Neural progenitor cell (in vitro differentiated cells): ENCODE results near the gene SDHA. TPM values are rescaled to one million over a fixed set of nuclear protein-coding genes. Genes with fewer than 3 reads are reported as not detected.
"Not testable (repeated sequence)": the region's sequence is repeated elsewhere in the genome, so short reads cannot be mapped to it uniquely, and the experiment has no call there.

Source experiments
- DNase-seq: peaks from one replicate; pipeline ENCODE4 v3.0.0-alpha.2; 2016; ENCODE audit warnings: low spot score
- H2AFZ ChIP-seq: fragments of 200-600 bp; sonication (generic); replicated peaks from 2 replicates; pipeline ENCODE4 v1.6.1; 2016; ENCODE audit warnings: antibody characterized with exemption
- H3F3A ChIP-seq: fragments of 200-600 bp; sonication (generic); 2 replicates; pipeline ENCODE4 v1.6.1; 2016; ENCODE audit warnings: antibody characterized with exemption, low read depth
- H3K27ac ChIP-seq: fragments of 200-600 bp; sonication (generic); 2 replicates; pipeline ENCODE4 v1.5.1; 2016; ENCODE audit warnings: mild to moderate bottlenecking
- H3K27me3 ChIP-seq: fragments of 200-600 bp; sonication (generic); 2 replicates; pipeline ENCODE4 v1.6.1; 2016; ENCODE audit warnings: mild to moderate bottlenecking, moderate library complexity
- H3K36me3 ChIP-seq: fragments of 200-600 bp; sonication (generic); 2 replicates; pipeline ENCODE4 v1.5.1; 2016
- H3K4me1 ChIP-seq: fragments of 200-600 bp; sonication (generic); 2 replicates; pipeline ENCODE4 v1.6.1; 2016; ENCODE audit warnings: mixed run types
- H3K4me2 ChIP-seq: fragments of 200-600 bp; sonication (generic); 2 replicates; pipeline ENCODE4 v1.6.1; 2016
- H3K4me3 ChIP-seq: fragments of 200-600 bp; sonication (generic); 2 replicates; pipeline ENCODE4 v1.5.1; 2016
- H3K79me2 ChIP-seq: fragments of 200-600 bp; sonication (generic); 2 replicates; pipeline ENCODE4 v1.6.1; 2016; ENCODE audit warnings: low read depth
- H3K9ac ChIP-seq: fragments of 200-600 bp; sonication (generic); 2 replicates; pipeline ENCODE4 v1.6.1; 2016
- H3K9me3 ChIP-seq: fragments of 200-600 bp; sonication (generic); 2 replicates; pipeline ENCODE4 v1.5.1; 2016; ENCODE audit warnings: low read depth
- H4K20me1 ChIP-seq: fragments of 200-600 bp; sonication (generic); 2 replicates; pipeline ENCODE4 v1.6.1; 2016; ENCODE audit warnings: low read depth
- H3K27ac Mint-ChIP-seq: 3 replicates; pipeline ENCODE4 v1.8.0; 2021; ENCODE audit warnings: mixed read lengths
- H3K27me3 Mint-ChIP-seq: 2 replicates; pipeline ENCODE4 v1.8.0; 2022; ENCODE audit warnings: low read depth, mild to moderate bottlenecking, inconsistent platforms, moderate library complexity, mixed read lengths; ENCODE audit not compliant: insufficient read depth
- H3K36me3 Mint-ChIP-seq: 3 replicates; pipeline ENCODE4 v1.8.0; 2021; ENCODE audit warnings: mixed read lengths
- H3K4me1 Mint-ChIP-seq: 3 replicates; pipeline ENCODE4 v1.8.0; 2021; ENCODE audit warnings: mixed read lengths
- H3K4me3 Mint-ChIP-seq: 3 replicates; pipeline ENCODE4 v1.8.0; 2021; ENCODE audit warnings: mild to moderate bottlenecking, moderate library complexity, mixed read lengths
- H3K9me3 Mint-ChIP-seq: 3 replicates; pipeline ENCODE4 v1.8.0; 2020; ENCODE audit warnings: mixed read lengths
- CTCF ChIP-seq: fragments of 200-600 bp; sonication (generic); IDR thresholded peaks from 2 replicates; pipeline ENCODE4 v1.5.1; 2017; ENCODE audit warnings: antibody characterized with exemption, mild to moderate bottlenecking
- EZH2 ChIP-seq: fragments of 200-600 bp; sonication (generic); IDR thresholded peaks from 2 replicates; pipeline ENCODE4 v1.6.1; 2017; ENCODE audit warnings: antibody characterized with exemption, mild to moderate bottlenecking, moderate library complexity
- EZH2phosphoT487 ChIP-seq: fragments of 200-600 bp; sonication (generic); IDR thresholded peaks from 2 replicates; pipeline ENCODE4 v1.6.1; 2017; ENCODE audit warnings: antibody characterized with exemption
- total RNA-seq: library from RNA; depleted of rRNA; stranded (reverse); fragments of >200 nt; gene quantifications from 2 replicates; pipeline ENCODE4 v1.2.3, GENCODE V29; 2015; ENCODE audit warnings: low replicate concordance

Gene SDHA
- total RNA-seq = 47.1 and 48.5 TPM in 2 replicates

DNA sequence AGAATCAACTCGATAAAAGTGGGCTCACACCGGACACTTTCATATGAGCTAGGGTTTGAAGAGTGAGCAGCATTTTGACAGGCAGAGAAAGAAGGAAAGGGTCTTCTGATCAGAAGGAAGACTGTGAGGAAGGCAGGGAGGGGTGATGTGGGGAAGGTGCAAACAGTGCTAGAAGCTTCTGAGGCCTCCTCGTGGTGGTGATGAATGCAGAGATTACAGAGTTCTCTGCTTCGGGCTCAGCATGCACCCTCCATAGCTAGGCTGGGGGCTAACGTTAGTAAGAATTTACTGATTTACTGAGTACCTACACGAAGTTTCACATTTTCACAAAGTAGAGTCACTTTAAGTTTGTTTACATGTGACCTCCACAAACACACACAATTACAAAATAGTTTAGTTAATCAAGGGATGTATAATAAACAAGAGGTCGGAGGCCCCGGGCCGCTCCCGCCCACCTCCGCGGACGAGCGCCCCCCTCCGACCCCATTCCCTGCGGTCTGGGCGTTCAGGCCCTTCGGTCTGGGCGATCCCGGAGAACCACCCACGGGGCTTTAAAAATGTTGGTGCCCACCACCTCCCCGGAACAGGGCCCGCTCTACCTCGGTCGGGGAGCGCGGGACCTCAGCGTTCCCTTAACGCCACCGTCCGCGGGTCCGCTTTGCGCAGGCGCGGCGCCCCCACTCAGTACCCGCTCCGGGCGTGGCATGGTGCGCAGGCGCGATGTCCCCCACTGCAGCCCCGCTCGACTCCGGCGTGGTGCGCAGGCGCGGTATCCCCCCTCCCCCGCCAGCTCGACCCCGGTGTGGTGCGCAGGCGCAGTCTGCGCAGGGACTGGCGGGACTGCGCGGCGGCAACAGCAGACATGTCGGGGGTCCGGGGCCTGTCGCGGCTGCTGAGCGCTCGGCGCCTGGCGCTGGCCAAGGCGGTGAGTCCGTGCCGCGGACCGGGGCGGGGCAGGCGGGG, at the start of gene SDHA, which contains the start of gene CCDC127:
SDHA (plus strand) TSS at position 827 of the 963 bp plus-strand sequence; CDS start at position 863, 36 bp downstream.
CCDC127 (minus strand) TSS at position 660 of the 963 bp plus-strand sequence. CDS start 1,304 bp downstream, outside the sequence.
- Histone ChIP-seq H4K20me1 (peaks cover 49% of the 10 kb centered on the region), H3K4me1 (peaks cover 16% of the 10 kb centered on the region), H3K79me2 (peaks cover 77% of the 10 kb centered on the region), H3K4me3 (peak within 1 kb of the TSS; percentile 79), H3K9ac (peak within 1 kb of the TSS; percentile 61), H2AFZ (peak within 1 kb of the TSS; percentile 86), H3K4me2 (peak within 1 kb of the TSS; percentile 87)
- H3F3A ChIP-seq, H3K9me3 ChIP-seq, H3K9me3 Mint-ChIP-seq, H3K27me3 ChIP-seq, H3K36me3 ChIP-seq, H3K27me3 Mint-ChIP-seq, H3K27ac ChIP-seq: not testable (repeated sequence)
- Mint-ChIP-seq H3K36me3 (peaks cover 11% of the 10 kb centered on the region), H3K4me3 (peak within 1 kb of the TSS; percentile 98), H3K27ac (peak within 1 kb of the TSS; percentile 93), H3K4me1 (peaks cover 36% of the 10 kb centered on the region)
- DNase-seq = peak; percentile 98
- TF ChIP-seq CTCF = peak; percentile 62

DNA sequence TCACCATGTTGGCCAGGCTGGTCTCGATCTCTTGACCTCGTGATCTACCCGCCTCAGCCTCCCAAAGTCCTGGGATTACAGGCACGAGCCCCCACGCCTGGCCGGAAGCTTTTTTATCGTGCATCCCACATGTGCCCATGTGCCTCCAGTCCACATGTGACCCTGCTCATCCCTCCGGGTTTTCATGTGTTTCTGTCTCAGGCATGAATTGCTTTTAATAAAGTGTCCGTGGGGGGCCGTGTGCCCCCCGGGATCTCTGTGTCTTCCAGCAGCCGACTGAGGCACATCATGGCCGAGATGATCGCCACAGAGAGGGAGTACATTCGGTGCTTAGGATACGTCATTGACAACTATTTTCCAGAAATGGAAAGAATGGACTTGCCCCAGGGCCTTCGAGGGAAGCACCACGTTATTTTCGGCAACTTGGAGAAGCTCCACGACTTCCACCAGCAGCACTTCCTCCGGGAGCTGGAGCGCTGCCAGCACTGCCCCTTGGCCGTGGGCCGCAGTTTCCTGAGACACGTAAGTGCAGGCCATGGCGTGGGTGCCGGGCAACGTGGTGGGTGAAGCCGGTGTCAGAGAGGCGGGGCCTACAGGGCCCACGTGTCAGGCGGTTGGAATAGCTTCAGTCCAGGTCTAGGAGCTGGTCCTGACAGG, 48.9 kb upstream of the SDHA start:
- Mint-ChIP-seq H3K4me3 (no peak overlapping the region), H3K36me3 (peaks cover 15% of the 10 kb centered on the region), H3K27me3 (peaks cover 9% of the 10 kb centered on the region), H3K27ac (no peak overlapping the region), H3K9me3 (peaks cover 5% of the 10 kb centered on the region), H3K4me1 (peaks cover 29% of the 10 kb centered on the region)
- TF ChIP-seq EZH2phosphoT487 = no peak
- TF ChIP-seq CTCF = no peak
- no peak for TF ChIP-seq EZH2
- Histone ChIP-seq H3K4me1 (no peaks in the 10 kb centered on the region), H4K20me1 (no peaks in the 10 kb centered on the region), H3K9ac (no peak overlapping the region), H3K36me3 (no peaks in the 10 kb centered on the region), H3K4me3 (no peak overlapping the region), H3K4me2 (no peak overlapping the region), H2AFZ (no peak overlapping the region), H3K9me3 (no peaks in the 10 kb centered on the region), H3F3A (peaks cover 16% of the 10 kb centered on the region), H3K27ac (no peak overlapping the region), H3K27me3 (no peaks in the 10 kb centered on the region), H3K79me2 (no peaks in the 10 kb centered on the region)
- DNase-seq = no peak

DNA sequence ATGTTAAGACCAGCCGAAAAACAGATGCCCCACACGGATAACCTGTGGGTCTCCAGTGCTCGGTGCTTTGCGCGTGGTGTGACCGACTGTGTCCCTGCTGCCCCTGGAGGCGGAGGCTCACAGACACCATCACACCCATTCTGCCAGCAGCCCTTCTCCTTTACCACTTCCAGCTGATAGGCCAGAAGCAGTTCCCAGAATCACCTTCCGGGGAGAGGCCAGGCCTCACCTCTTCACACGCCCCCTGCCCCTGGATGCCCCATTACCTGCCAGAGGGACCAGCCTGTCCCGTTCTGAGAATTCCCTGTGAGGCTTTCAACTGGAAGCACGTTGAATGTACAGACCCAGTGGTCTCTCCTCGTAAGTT, 48.4 kb upstream of the SDHA start:
- no peaks in the 10 kb centered on the region for H3K9me3 Mint-ChIP-seq
- no peaks in the 10 kb centered on the region for H3K79me2 ChIP-seq
- peaks cover 11% of the 10 kb centered on the region for H3F3A ChIP-seq
- no peaks in the 10 kb centered on the region for H4K20me1 ChIP-seq
- no peak overlapping the region for H3K4me2 ChIP-seq
- H3K36me3 ChIP-seq = no peaks in the 10 kb centered on the region
- no peak overlapping the region for H3K27ac ChIP-seq
- H3K9ac ChIP-seq = no peak overlapping the region
- no peak overlapping the region for H2AFZ ChIP-seq
- peaks cover 13% of the 10 kb centered on the region for H3K36me3 Mint-ChIP-seq
- H3K27me3 ChIP-seq = no peaks in the 10 kb centered on the region
- peak overlapping the region; percentile 48 for H3K4me3 Mint-ChIP-seq
- H3K27me3 Mint-ChIP-seq = peaks cover 9% of the 10 kb centered on the region
- peaks cover 33% of the 10 kb centered on the region for H3K4me1 Mint-ChIP-seq
- no peak overlapping the region for H3K27ac Mint-ChIP-seq
- H3K9me3 ChIP-seq = no peaks in the 10 kb centered on the region
- H3K4me1 ChIP-seq = no peaks in the 10 kb centered on the region
- TF ChIP-seq CTCF (no peak), EZH2 (no peak), EZH2phosphoT487 (no peak)
- no peak for DNase-seq
- H3K4me3 ChIP-seq = no peak overlapping the region
